ENCODE measurements around the gene GAB2. TPM values are rescaled to one million over a fixed set of nuclear protein-coding genes. Genes with fewer than 3 reads are reported as not detected.

Gene GAB2
- total and polyA plus RNA-seq, 7 experiments from 2014 or later = 0.17 to 42.6 (median 3.5) TPM

- DNase-seq = no peak
- Histone ChIP-seq H3K4me1 (ENCODE audit: control insufficient read depth in 2 of 2, insufficient read depth in 2 of 2, low read length in 2 of 2) (peaks cover 8 to 12% of the 10 kb centered on the region in 2 donors), H3K36me3 (ENCODE audit: control insufficient read depth in 2 of 3, insufficient read depth in 3 of 3, low read length in 3 of 3) (peaks cover 0 to 34% (median 0%) of the 10 kb centered on the region in 3 experiments), H3K27ac (ENCODE audit: low read depth, low read length) (no peak overlapping the region), H3K27me3 (ENCODE audit: control insufficient read depth in 2 of 2, insufficient read depth in 2 of 2, low read length in 2 of 2) (no peaks in the 10 kb centered on the region), H3K9me3 (ENCODE audit: control insufficient read depth in 2 of 3, low read length in 3 of 3) (no peaks in the 10 kb centered on the region), H3K4me3 (ENCODE audit: low read length) (no peak overlapping the region)
- no peak overlapping the region for H3K4me3 Mint-ChIP-seq
- CTCF ChIA-PET = interaction anchor here (1.0 kb wide), 1 partner anchor 61 kb away, joined by 3 read pairs; no protein-coding TSS in a partner anchor
- H3K27me3 Mint-ChIP-seq = no peaks in the 10 kb centered on the region
- peak overlapping the region in 4 of 9 donors; percentile 36 to 80 (median 42) for H3K27ac Mint-ChIP-seq
- POLR2A ChIA-PET = interaction anchor here (0.9 to 1.0 kb wide), 2 partner anchors 19 to 25 kb away, joined by 3 read pairs; partner anchors contain the start of genes KCTD21 and USP35
- no peak for ATAC-seq
- peaks cover 17 to 48% (median 40%) of the 10 kb centered on the region in 5 donors for H3K36me3 Mint-ChIP-seq
- intact Hi-C loops (cut with micrococcal nuclease) = no loop called here
- H3K9me3 Mint-ChIP-seq = no peaks in the 10 kb centered on the region
- H3K4me1 Mint-ChIP-seq = peaks cover 12 to 59% (median 43%) of the 10 kb centered on the region in 7 donors
Measured at GRCh38 chr11:78207532-78208256, 209.9 kb downstream of the GAB2 start.

- peaks cover 10 to 46% (median 24%) of the 10 kb centered on the region in 5 donors for H3K36me3 Mint-ChIP-seq
- Histone ChIP-seq H3K9me3 (ENCODE audit: control insufficient read depth in 2 of 3, low read length in 3 of 3) (no peaks in the 10 kb centered on the region), H3K4me1 (ENCODE audit: control insufficient read depth in 2 of 2, insufficient read depth in 2 of 2, low read length in 2 of 2) (peaks cover 19 to 32% of the 10 kb centered on the region in 2 donors), H3K27me3 (ENCODE audit: control insufficient read depth in 2 of 2, insufficient read depth in 2 of 2, low read length in 2 of 2) (no peaks in the 10 kb centered on the region), H3K4me3 (ENCODE audit: low read length) (no peak overlapping the region), H3K36me3 (ENCODE audit: control insufficient read depth in 2 of 3, insufficient read depth in 3 of 3, low read length in 3 of 3) (peaks cover 0 to 33% (median 0%) of the 10 kb centered on the region in 3 experiments), H3K27ac (ENCODE audit: low read depth, low read length) (no peak overlapping the region)
- DNase-seq = no peak
- ChIA-PET CTCF (interaction anchor here (0.6 kb wide), 1 partner anchor 212 kb away, joined by 3 read pairs; no protein-coding TSS in a partner anchor), POLR2A (no interaction called here)
- peak overlapping the region in 8 of 9 donors; percentile 77 to 100 (median 94) for H3K27ac Mint-ChIP-seq
- no peaks in the 10 kb centered on the region for H3K9me3 Mint-ChIP-seq
- H3K4me1 Mint-ChIP-seq = peaks cover 25 to 59% (median 47%) of the 10 kb centered on the region in 7 donors
- intact Hi-C loops (cut with micrococcal nuclease) = no loop called here
- H3K4me3 Mint-ChIP-seq = no peak overlapping the region
- no peaks in the 10 kb centered on the region for H3K27me3 Mint-ChIP-seq
- ATAC-seq = no peak
Measured at GRCh38 chr11:78205691-78206090, 211.9 kb downstream of the GAB2 start.

- Mint-ChIP-seq H3K9me3 (no peaks in the 10 kb centered on the region), H3K27ac (peak overlapping the region in 8 of 9 donors; percentile 89 to 100 (median 94)), H3K4me3 (peak overlapping the region in 2 of 10 donors; percentile 9 to 13), H3K4me1 (peaks cover 25 to 57% (median 48%) of the 10 kb centered on the region in 7 donors), H3K36me3 (peaks cover 7 to 42% (median 20%) of the 10 kb centered on the region in 5 donors), H3K27me3 (no peaks in the 10 kb centered on the region)
- H3K4me1 ChIP-seq (ENCODE audit: control insufficient read depth in 2 of 2, insufficient read depth in 2 of 2, low read length in 2 of 2) = peaks cover 19 to 36% of the 10 kb centered on the region in 2 donors
- DNase-seq (no peak), ATAC-seq (no peak)
- peaks cover 0 to 29% (median 0%) of the 10 kb centered on the region in 3 experiments for H3K36me3 ChIP-seq (ENCODE audit: control insufficient read depth in 2 of 3, insufficient read depth in 3 of 3, low read length in 3 of 3)
- H3K27me3 ChIP-seq (ENCODE audit: control insufficient read depth in 2 of 2, insufficient read depth in 2 of 2, low read length in 2 of 2) = no peaks in the 10 kb centered on the region
- H3K9me3 ChIP-seq (ENCODE audit: control insufficient read depth in 2 of 3, low read length in 3 of 3) = no peaks in the 10 kb centered on the region
- CTCF ChIA-PET = interaction anchor here (0.6 kb wide), 1 partner anchor 212 kb away, joined by 3 read pairs; no protein-coding TSS in a partner anchor
- intact Hi-C loops (cut with micrococcal nuclease) = no loop called here
- POLR2A ChIA-PET = interaction anchor here (0.9 kb wide), 1 partner anchor 39 kb away, joined by 3 read pairs; no protein-coding TSS in a partner anchor
- H3K27ac ChIP-seq (ENCODE audit: low read depth, low read length) = peak overlapping the region; percentile 91
- H3K4me3 ChIP-seq (ENCODE audit: low read length) = no peak overlapping the region
Measured at GRCh38 chr11:78205256-78205655, 212.4 kb downstream of the GAB2 start.

GRCh38 chr11:78203184-78203583, 214.4 kb downstream of the GAB2 start:
- Mint-ChIP-seq H3K9me3 (no peaks in the 10 kb centered on the region), H3K27me3 (no peaks in the 10 kb centered on the region), H3K27ac (peak overlapping the region; percentile 93 to 100 (median 97)), H3K36me3 (peaks cover 0 to 39% (median 12%) of the 10 kb centered on the region in 5 donors), H3K4me3 (peak overlapping the region; percentile 79 to 91 (median 87)), H3K4me1 (peaks cover 25 to 65% (median 55%) of the 10 kb centered on the region in 7 donors)
- ChIA-PET CTCF (interaction anchor here (0.7 to 1.6 kb wide), 6 partner anchors 14 to 53 kb away, joined by 3 to 8 read pairs (median 4); partner anchors contain the start of genes KCTD21 and USP35), POLR2A (interaction anchor here (0.9 to 6.1 kb wide), 7 partner anchors 9 to 372 kb away, joined by 3 to 78 read pairs (median 4); partner anchors contain the start of genes ALG8, KCTD21, NARS2 and USP35)
- Histone ChIP-seq H3K27me3 (ENCODE audit: control insufficient read depth in 2 of 2, insufficient read depth in 2 of 2, low read length in 2 of 2) (no peaks in the 10 kb centered on the region), H3K9me3 (ENCODE audit: control insufficient read depth in 2 of 3, low read length in 3 of 3) (no peaks in the 10 kb centered on the region), H3K4me1 (ENCODE audit: control insufficient read depth in 2 of 2, insufficient read depth in 2 of 2, low read length in 2 of 2) (peaks cover 19 to 36% of the 10 kb centered on the region in 2 donors), H3K27ac (ENCODE audit: low read depth, low read length) (peak overlapping the region; percentile 91), H3K36me3 (ENCODE audit: control insufficient read depth in 2 of 3, insufficient read depth in 3 of 3, low read length in 3 of 3) (peaks cover 0 to 13% (median 0%) of the 10 kb centered on the region in 3 experiments), H3K4me3 (ENCODE audit: low read length) (peak overlapping the region; percentile 53)
- DNase-seq (peak in 7 of 9 donors; percentile 70 to 94 (median 88)), ATAC-seq (peak; percentile 87)
- intact Hi-C loops (cut with micrococcal nuclease) = loop anchor here (1.0 to 5.0 kb wide), 7 partner anchors 24 to 369 kb away; partner anchors contain the start of genes ALG8 (in 1 of the 2), GAB2 (in 1 of the 2), NARS2 (in 1 of the 2) and NDUFC2 (in 1 of the 2)

GRCh38 chr11:78202733-78203167, 214.9 kb downstream of the GAB2 start:
- peaks cover 0 to 38% (median 8%) of the 10 kb centered on the region in 5 donors for H3K36me3 Mint-ChIP-seq
- ChIA-PET CTCF (interaction anchor here (0.7 to 1.6 kb wide), 6 partner anchors 14 to 53 kb away, joined by 3 to 8 read pairs (median 4); partner anchors contain the start of genes KCTD21 and USP35), POLR2A (interaction anchor here (0.6 to 6.1 kb wide), 8 partner anchors 8 to 372 kb away, joined by 3 to 78 read pairs (median 4); partner anchors contain the start of genes ALG8, KCTD21, NARS2 and USP35)
- ATAC-seq = peak; percentile 86
- intact Hi-C loops (cut with micrococcal nuclease) = loop anchor here (1.0 to 5.0 kb wide), 8 partner anchors 14 to 370 kb away; partner anchors contain the start of genes ALG8 (in 2 of the 2), KCTD21 (in 2 of the 2), USP35 (in 2 of the 2) and GAB2 (in 1 of the 2)
- H3K4me3 Mint-ChIP-seq = peak overlapping the region; percentile 79 to 91 (median 87)
- DNase-seq = peak; percentile 43 to 92 (median 84)
- H3K4me1 Mint-ChIP-seq = peaks cover 25 to 65% (median 55%) of the 10 kb centered on the region in 7 donors
- peak overlapping the region; percentile 93 to 100 (median 97) for H3K27ac Mint-ChIP-seq
- no peaks in the 10 kb centered on the region for H3K9me3 Mint-ChIP-seq
- no peaks in the 10 kb centered on the region for H3K9me3 ChIP-seq (ENCODE audit: control insufficient read depth in 2 of 3, low read length in 3 of 3)
- no peaks in the 10 kb centered on the region for H3K27me3 Mint-ChIP-seq
- peak overlapping the region; percentile 91 for H3K27ac ChIP-seq (ENCODE audit: low read depth, low read length)
- H3K27me3 ChIP-seq (ENCODE audit: control insufficient read depth in 2 of 2, insufficient read depth in 2 of 2, low read length in 2 of 2) = no peaks in the 10 kb centered on the region
- peak overlapping the region; percentile 53 for H3K4me3 ChIP-seq (ENCODE audit: low read length)
- H3K36me3 ChIP-seq (ENCODE audit: control insufficient read depth in 2 of 3, insufficient read depth in 3 of 3, low read length in 3 of 3) = peaks cover 0 to 13% (median 0%) of the 10 kb centered on the region in 3 experiments
- peaks cover 19 to 36% of the 10 kb centered on the region in 2 donors for H3K4me1 ChIP-seq (ENCODE audit: control insufficient read depth in 2 of 2, insufficient read depth in 2 of 2, low read length in 2 of 2)
